Endothelial cell of umbilical vein (primary cell): Measurements from ENCODE around the gene FOXP1.

Experiments
- POLR2AphosphoS5 ChIP-seq: IDR thresholded peaks from 2 replicates; pipeline ENCODE4 v1.6.1; 2012; ENCODE audit warnings: low read depth, mild to moderate bottlenecking, control low read depth, low read length, moderate library complexity; ENCODE audit not compliant: insufficient read depth
- TF ChIP-seq, protein P1 (sequence below), 2 donors: IDR thresholded peaks; 1 replicate in 1 of 2; 2 replicates in 1 of 2; pipeline ENCODE4 v1.5.1; 2011; ENCODE audit warnings: low read length in 2 of 2, mild to moderate bottlenecking in 2 of 2, moderate library complexity in 2 of 2, control low read depth in 1 of 2, inconsistent platforms in 1 of 2, low read depth in 1 of 2; ENCODE audit not compliant: insufficient read depth in 1 of 2; ENCODE audit errors: extremely low read depth in 1 of 2

- TF ChIP-seq, protein P1, sequence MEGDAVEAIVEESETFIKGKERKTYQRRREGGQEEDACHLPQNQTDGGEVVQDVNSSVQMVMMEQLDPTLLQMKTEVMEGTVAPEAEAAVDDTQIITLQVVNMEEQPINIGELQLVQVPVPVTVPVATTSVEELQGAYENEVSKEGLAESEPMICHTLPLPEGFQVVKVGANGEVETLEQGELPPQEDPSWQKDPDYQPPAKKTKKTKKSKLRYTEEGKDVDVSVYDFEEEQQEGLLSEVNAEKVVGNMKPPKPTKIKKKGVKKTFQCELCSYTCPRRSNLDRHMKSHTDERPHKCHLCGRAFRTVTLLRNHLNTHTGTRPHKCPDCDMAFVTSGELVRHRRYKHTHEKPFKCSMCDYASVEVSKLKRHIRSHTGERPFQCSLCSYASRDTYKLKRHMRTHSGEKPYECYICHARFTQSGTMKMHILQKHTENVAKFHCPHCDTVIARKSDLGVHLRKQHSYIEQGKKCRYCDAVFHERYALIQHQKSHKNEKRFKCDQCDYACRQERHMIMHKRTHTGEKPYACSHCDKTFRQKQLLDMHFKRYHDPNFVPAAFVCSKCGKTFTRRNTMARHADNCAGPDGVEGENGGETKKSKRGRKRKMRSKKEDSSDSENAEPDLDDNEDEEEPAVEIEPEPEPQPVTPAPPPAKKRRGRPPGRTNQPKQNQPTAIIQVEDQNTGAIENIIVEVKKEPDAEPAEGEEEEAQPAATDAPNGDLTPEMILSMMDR (IDR thresholded peaks at IDR 0.05; ENCODE audit: extremely low read depth in 1 of 2, insufficient read depth in 1 of 2, low read depth in 1 of 2, low read length in 2 of 2) = no peak
- TF ChIP-seq POLR2AphosphoS5 = no peak
These were observed 206.6 kb downstream of the FOXP1 start for GRCh38 chr3:71376911-71377310.
